ENCODE results near the gene UTS2B. TPM values are rescaled to one million over a fixed set of nuclear protein-coding genes. Genes with fewer than 3 reads are reported as not detected.

The UTS2B gene
- total and polyA plus RNA-seq, 2 experiments from 2014 or later = 0.22 to 0.61 TPM

DNA sequence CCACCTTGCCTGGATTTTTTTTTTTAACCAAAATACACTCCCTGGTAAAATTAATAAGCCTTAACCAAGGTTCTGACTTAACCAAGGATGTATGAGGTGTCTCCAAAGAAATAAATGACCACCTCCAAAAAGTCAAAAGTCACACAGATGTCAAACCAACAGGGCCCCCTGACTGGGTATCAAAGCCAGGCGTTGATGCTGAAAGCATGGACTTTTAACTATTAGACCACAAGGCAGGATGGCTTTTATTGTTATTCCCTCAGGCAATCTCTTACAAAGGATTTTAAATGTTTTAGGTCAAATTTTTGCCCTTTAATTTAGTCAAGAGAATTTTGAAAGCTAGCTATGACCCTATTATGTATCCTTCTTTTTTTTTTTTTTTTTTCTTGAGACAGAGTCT is 70.8 kb downstream of the UTS2B start:
- DNase-seq = no peak
- Histone ChIP-seq H3K9ac (no peak overlapping the region), H3K4me3 (no peak overlapping the region), H3K4me2 (ENCODE audit: unreplicated experiment) (no peak overlapping the region), H3K79me2 (ENCODE audit: insufficient read depth) (no peaks in the 10 kb centered on the region), H3F3A (ENCODE audit: insufficient read depth) (no peaks in the 10 kb centered on the region), H3K4me1 (ENCODE audit: insufficient read depth) (no peaks in the 10 kb centered on the region), H3K36me3 (ENCODE audit: low read depth) (no peaks in the 10 kb centered on the region), H2AFZ (no peak overlapping the region), H4K20me1 (ENCODE audit: insufficient read depth) (no peaks in the 10 kb centered on the region), H3K27ac (no peak overlapping the region), H3K9me3 (ENCODE audit: low read depth) (no peaks in the 10 kb centered on the region), H3K9me2 (ENCODE audit: insufficient read depth) (no peaks in the 10 kb centered on the region), H3K27me3 (replicated peaks; ENCODE audit: insufficient read depth) (no peaks in the 10 kb centered on the region)
- 40 to 47% methylated on average over 1 of the region's 1 CpG for WGBS, 2 experiments (ENCODE audit: low coverage in 1 of 2, low lambda C conversion rate in 2 of 2, missing lambda C conversion rate in 2 of 2)
- no peak for TF ChIP-seq EZH2 (IDR thresholded peaks at IDR 0.05; ENCODE audit: insufficient read depth, poor library complexity, severe bottlenecking)
- no peak for TF ChIP-seq EZH2phosphoT487 (IDR thresholded peaks at IDR 0.05; ENCODE audit: insufficient read depth, low read depth)
- in situ Hi-C loops (cut with MboI) = no loop called here

GRCh38 chr3:191257286-191257685 is 73.0 kb downstream of the UTS2B start:
- H3K9me2 ChIP-seq (ENCODE audit: insufficient read depth) = no peaks in the 10 kb centered on the region
- no peak overlapping the region for H2AFZ ChIP-seq
- DNase-seq = no peak
- no peaks in the 10 kb centered on the region for H3K36me3 ChIP-seq (ENCODE audit: low read depth)
- TF ChIP-seq EZH2 (IDR thresholded peaks at IDR 0.05; ENCODE audit: insufficient read depth, poor library complexity, severe bottlenecking) (no peak), EZH2phosphoT487 (IDR thresholded peaks at IDR 0.05; ENCODE audit: insufficient read depth, low read depth) (no peak)
- H3K9ac ChIP-seq = no peak overlapping the region
- no peak overlapping the region for H3K27ac ChIP-seq
- no peak overlapping the region for H3K4me3 ChIP-seq
- in situ Hi-C loops (cut with MboI) = no loop called here
- no peaks in the 10 kb centered on the region for H3K27me3 ChIP-seq (replicated peaks; ENCODE audit: insufficient read depth)
- H3K4me1 ChIP-seq (ENCODE audit: insufficient read depth) = no peaks in the 10 kb centered on the region
- 93 to 98% methylated on average over 2 of the region's 2 CpGs for WGBS, 2 experiments (ENCODE audit: low coverage in 1 of 2, low lambda C conversion rate in 2 of 2, missing lambda C conversion rate in 2 of 2)
- H3K9me3 ChIP-seq (ENCODE audit: low read depth) = no peaks in the 10 kb centered on the region
- no peak overlapping the region for H3K4me2 ChIP-seq (ENCODE audit: unreplicated experiment)
- no peaks in the 10 kb centered on the region for H3F3A ChIP-seq (ENCODE audit: insufficient read depth)
- no peaks in the 10 kb centered on the region for H4K20me1 ChIP-seq (ENCODE audit: insufficient read depth)
- no peaks in the 10 kb centered on the region for H3K79me2 ChIP-seq (ENCODE audit: insufficient read depth)

- DNase-seq = no peak
- Histone ChIP-seq H3K4me1 (ENCODE audit: insufficient read depth) (no peaks in the 10 kb centered on the region), H3K36me3 (ENCODE audit: low read depth) (no peaks in the 10 kb centered on the region), H3F3A (ENCODE audit: insufficient read depth) (no peaks in the 10 kb centered on the region), H4K20me1 (ENCODE audit: insufficient read depth) (no peaks in the 10 kb centered on the region), H2AFZ (peak overlapping the region; percentile 22; the same call in 1 of the 2 replicates), H3K79me2 (ENCODE audit: insufficient read depth) (no peaks in the 10 kb centered on the region), H3K9ac (no peak overlapping the region), H3K4me3 (no peak overlapping the region), H3K27me3 (replicated peaks; ENCODE audit: insufficient read depth) (no peaks in the 10 kb centered on the region), H3K4me2 (ENCODE audit: unreplicated experiment) (no peak overlapping the region), H3K27ac (no peak overlapping the region), H3K9me3 (ENCODE audit: low read depth) (no peaks in the 10 kb centered on the region), H3K9me2 (ENCODE audit: insufficient read depth) (no peaks in the 10 kb centered on the region)
- TF ChIP-seq EZH2 (IDR thresholded peaks at IDR 0.05; ENCODE audit: insufficient read depth, poor library complexity, severe bottlenecking) (no peak), EZH2phosphoT487 (IDR thresholded peaks at IDR 0.05; ENCODE audit: insufficient read depth, low read depth) (no peak)
- in situ Hi-C loops (cut with MboI) = no loop called here
Observed at GRCh38 chr3:191256405-191256804, 73.9 kb downstream of the UTS2B start.

DNA sequence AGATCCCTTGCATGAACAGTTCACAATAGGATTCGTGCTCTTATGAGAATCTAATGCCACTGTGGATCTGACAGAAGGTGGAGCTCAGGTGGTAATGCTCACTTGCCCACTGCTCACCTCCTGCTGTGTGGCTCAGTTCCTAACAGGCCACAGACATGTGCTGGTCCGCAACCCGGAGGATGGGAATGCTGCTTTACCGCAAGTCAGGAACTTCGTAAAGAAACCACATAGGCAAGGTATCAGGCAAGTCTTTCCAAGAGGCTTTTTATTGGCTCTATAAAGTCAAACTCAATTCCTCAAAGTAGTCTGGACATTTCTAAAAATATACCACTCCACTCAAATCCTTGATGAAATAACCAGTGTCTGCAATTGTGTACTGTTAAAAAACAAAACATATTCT is 75.2 kb downstream of the UTS2B start:
- WGBS, 2 experiments (ENCODE audit: low coverage in 1 of 2, low lambda C conversion rate in 2 of 2, missing lambda C conversion rate in 2 of 2) = 97 to 99% methylated on average over 5 of the region's 5 CpGs
- no peak overlapping the region for H3K27ac ChIP-seq
- no peaks in the 10 kb centered on the region for H3K9me3 ChIP-seq (ENCODE audit: low read depth)
- DNase-seq = no peak
- no peaks in the 10 kb centered on the region for H3K27me3 ChIP-seq (replicated peaks; ENCODE audit: insufficient read depth)
- no peaks in the 10 kb centered on the region for H3K79me2 ChIP-seq (ENCODE audit: insufficient read depth)
- H3K9me2 ChIP-seq (ENCODE audit: insufficient read depth) = no peaks in the 10 kb centered on the region
- no peak overlapping the region for H3K4me2 ChIP-seq (ENCODE audit: unreplicated experiment)
- no peak overlapping the region for H3K4me3 ChIP-seq
- no peak overlapping the region for H2AFZ ChIP-seq
- in situ Hi-C loops (cut with MboI) = no loop called here
- H4K20me1 ChIP-seq (ENCODE audit: insufficient read depth) = no peaks in the 10 kb centered on the region
- no peaks in the 10 kb centered on the region for H3F3A ChIP-seq (ENCODE audit: insufficient read depth)
- H3K9ac ChIP-seq = no peak overlapping the region
- TF ChIP-seq EZH2phosphoT487 (IDR thresholded peaks at IDR 0.05; ENCODE audit: insufficient read depth, low read depth) = no peak
- no peak for TF ChIP-seq EZH2 (IDR thresholded peaks at IDR 0.05; ENCODE audit: insufficient read depth, poor library complexity, severe bottlenecking)
- H3K4me1 ChIP-seq (ENCODE audit: insufficient read depth) = no peaks in the 10 kb centered on the region
- H3K36me3 ChIP-seq (ENCODE audit: low read depth) = no peaks in the 10 kb centered on the region

Measured in GM23248 (cell line).